IPS-NIHi7 (cell line): ENCODE data around the gene PIGU.
A peak's percentile ranks its signal among the peaks of the same experiment; 100 is the strongest.
"Not testable (repeated sequence)": the region's sequence is repeated elsewhere in the genome, so short reads cannot be mapped to it uniquely, and the experiment has no call there.

Experiments used
- DNase-seq: peaks from one replicate; pipeline ENCODE4 v3.0.0; 2012; ENCODE audit warnings: mixed read lengths; ENCODE audit errors: extremely low spot score

The PIGU gene, protein sequence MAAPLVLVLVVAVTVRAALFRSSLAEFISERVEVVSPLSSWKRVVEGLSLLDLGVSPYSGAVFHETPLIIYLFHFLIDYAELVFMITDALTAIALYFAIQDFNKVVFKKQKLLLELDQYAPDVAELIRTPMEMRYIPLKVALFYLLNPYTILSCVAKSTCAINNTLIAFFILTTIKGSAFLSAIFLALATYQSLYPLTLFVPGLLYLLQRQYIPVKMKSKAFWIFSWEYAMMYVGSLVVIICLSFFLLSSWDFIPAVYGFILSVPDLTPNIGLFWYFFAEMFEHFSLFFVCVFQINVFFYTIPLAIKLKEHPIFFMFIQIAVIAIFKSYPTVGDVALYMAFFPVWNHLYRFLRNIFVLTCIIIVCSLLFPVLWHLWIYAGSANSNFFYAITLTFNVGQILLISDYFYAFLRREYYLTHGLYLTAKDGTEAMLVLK

GRCh38 chr20:34676642-34677373 lies at the start of gene PIGU:
TSS of gene PIGU (minus strand) at chr20:34677092. CDS start at chr20:34677085, 7 bp downstream.
- peak; percentile 94 for DNase-seq

- DNase-seq, result no peak
Measured at GRCh38 chr20:34724172-34724571, 47.3 kb upstream of the PIGU start.

DNA sequence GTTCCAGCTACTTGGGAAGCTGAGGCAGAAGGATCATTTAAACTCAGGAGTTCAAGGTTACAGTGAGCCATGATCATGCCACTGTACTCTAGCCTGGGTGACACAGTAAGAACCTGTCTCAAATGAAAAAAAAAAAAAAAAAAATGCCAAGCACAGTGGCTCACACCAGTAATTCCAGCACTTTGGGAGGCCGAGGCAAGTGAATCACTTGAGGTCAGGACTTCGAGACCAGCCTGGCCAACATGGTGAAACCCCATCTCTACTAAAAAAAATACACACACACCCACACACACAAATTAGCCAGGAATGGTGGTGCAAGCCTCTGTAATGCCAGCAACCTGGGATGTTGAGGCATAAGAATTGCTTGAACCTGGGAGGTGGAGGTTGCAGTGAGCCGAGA lies 45.7 kb upstream of the PIGU start:
- DNase-seq, result not testable (repeated sequence)

DNA sequence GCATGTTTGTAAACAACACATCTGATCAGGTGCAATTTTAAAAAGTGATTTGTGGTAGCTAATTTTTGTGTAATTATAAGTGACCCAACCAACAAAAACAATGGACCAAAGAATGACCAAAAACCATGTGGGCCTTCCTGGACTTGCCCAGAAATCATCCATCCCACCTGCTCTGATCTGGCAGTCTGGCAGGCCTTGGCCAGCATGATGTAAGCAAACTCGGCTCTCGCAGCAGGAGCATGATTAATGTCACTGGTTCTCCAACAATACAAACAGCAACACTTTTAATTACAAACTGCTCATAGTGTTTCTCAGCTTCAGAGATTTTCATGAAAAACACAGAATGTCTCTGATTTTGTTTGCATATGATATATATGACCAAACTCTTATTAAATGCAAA lies 43.4 kb upstream of the PIGU start:
- DNase-seq, result no peak

DNA sequence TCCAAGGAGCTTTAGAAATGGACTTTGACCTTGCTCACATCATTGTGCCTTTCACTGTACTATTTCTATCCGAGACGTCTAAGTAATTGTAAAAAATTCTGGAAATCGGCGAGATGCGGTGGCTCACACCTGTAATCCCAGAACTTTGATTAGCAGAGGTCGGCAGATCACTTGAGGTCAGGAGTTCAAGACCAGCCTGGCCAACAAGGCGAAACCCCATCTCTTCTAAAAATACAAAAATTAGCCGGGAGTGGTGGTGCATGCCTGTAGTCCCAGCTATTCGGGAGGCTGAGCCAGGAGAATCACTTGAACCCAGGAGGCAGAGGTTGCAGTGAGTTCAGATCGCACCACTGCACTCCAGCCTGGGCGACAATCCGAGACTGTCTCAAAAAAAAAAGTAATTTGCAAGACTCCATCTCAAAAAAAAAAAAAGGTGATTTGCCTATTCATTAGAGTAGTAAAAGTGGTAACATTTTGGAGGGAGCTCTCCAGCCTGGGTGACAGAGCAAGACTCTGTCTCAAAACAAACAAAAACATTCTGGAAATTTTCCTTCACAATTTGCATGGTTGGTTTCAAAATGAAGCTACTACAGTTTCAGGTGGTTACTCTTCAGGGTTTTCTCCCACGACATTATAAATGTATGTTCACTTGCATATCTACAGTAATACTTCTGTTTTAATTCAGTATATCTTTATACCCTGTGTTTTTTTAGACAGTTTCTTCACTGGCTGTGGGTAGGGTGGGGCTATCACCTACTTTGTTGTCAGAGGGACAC lies 42.5 kb upstream of the PIGU start:
- DNase-seq, result not testable (repeated sequence)

DNA sequence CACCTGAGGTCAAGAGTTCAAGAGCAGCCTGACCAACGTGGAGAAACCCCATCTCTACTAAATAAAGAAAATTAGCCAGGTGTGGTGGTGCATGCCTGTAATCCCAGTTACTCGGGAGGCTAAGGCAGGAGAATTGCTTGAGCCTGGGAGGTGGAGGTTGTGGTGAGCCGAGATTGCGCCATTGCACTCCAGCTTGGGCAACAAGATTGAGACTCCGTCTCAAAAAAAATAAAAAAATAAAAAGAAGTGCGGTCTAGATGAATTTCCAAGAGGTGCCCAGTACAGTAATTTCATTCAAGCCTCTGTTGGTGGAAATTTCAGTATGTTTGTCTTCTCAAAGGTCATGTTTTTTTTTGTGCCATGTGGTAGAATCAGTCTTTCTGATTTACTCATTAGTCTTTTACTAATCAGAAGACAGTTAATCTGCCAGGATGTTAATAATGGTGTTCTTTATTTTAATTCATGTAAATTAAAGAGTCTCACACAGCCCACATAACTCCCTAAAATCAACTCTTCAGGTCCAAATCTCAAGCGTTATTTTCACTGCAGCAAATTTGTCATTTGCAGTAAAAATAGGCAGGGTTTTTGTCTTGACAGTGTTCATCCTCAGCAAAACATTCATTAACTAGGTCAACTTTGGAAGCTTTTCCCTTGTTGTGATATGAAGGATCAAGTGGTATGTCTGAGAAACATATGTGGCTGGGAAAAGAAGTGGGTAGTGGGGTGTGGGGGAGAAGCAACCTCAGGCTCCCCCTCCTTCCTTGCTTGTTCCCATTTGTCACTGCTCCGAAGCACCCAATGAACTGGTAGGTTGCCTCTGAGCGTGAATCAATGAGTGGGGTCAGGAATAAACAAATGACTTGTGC lies 40.6 kb upstream of the PIGU start:
- DNase-seq, result no peak

DNA sequence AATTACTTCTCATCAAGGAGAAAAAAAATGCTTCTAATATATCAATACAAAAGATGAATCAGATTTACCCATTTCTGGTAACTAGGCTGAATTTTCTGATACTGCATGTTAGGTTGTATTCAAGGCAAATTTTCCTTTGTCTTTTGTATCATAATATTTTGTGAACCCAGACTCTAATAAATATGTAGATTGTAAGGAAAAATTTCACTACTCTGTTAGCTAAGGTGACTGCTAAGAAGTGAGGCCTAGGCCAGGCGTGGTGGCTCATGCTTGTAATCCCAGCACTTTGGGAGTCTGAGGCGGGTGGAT lies 40.0 kb upstream of the PIGU start:
- no peak for DNase-seq

DNA sequence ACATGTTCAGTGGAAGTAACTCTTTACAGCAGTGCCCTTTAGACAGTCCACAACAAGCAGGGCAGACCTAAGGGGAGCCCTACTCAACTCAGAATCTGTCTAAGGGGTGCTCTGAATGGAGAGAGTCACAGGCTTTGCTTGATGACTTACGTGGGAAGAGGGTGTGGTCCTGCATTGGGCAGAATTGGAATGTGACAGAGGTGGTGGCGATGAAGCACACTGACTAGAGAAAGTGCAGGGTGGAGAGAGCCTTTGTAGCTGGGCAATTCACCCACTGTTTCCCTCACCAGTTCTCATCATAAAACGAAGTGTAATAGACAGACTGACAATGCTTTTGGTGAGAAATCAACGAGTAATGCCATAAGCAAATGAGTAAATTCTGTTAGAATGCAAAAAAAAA lies 38.5 kb upstream of the PIGU start:
- no peak for DNase-seq

GRCh38 chr20:34713944-34714515 lies 37.1 kb upstream of the PIGU start:
- DNase-seq, result not testable (repeated sequence)

DNA sequence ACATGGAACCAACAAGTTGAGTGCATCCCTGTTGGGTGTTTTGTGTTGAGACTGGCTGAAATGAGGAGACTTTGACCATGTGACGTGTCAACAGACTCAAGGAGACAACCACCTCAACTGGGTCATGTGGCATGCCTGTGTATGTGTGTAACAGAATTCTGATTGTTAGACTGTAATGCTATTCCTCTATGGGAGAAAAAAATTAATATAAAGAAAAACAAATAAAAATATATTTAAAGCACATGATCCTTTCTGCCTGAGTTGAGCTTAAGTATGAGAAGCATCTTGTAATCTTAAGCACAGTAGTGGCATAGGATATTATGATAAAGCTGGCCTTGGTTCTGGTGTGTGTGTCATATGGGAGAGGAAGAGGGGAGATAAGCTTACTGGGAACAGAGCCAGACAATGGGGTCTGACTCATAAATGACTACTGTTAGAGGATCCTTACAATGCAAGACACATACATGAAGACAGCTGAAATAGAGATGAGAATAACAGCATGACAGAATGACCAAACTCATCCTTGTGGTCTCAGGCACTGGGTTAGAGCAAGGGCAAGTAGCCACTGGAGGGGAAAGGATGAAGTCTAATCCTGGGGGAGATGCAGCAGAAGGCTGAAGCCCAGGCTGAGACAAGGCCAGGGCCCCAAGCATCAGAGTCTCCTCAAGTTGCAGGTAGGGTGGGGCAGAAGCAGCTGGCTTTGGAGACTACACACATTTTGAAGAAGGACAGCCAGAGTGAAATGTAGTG lies 36.5 kb upstream of the PIGU start:
- no peak for DNase-seq

- DNase-seq, result no peak
Measured at GRCh38 chr20:34712525-34713192, 35.8 kb upstream of the PIGU start.

GRCh38 chr20:34711813-34712430 lies 35.0 kb upstream of the PIGU start:
- DNase-seq, result no peak

GRCh38 chr20:34710861-34711574 lies 34.1 kb upstream of the PIGU start:
- DNase-seq, result no peak

- no peak for DNase-seq
Measured at GRCh38 chr20:34710568-34710839, 33.6 kb upstream of the PIGU start.

- peak; percentile 88 for DNase-seq
Measured at GRCh38 chr20:34709831-34710567, 33.1 kb upstream of the PIGU start.

DNA sequence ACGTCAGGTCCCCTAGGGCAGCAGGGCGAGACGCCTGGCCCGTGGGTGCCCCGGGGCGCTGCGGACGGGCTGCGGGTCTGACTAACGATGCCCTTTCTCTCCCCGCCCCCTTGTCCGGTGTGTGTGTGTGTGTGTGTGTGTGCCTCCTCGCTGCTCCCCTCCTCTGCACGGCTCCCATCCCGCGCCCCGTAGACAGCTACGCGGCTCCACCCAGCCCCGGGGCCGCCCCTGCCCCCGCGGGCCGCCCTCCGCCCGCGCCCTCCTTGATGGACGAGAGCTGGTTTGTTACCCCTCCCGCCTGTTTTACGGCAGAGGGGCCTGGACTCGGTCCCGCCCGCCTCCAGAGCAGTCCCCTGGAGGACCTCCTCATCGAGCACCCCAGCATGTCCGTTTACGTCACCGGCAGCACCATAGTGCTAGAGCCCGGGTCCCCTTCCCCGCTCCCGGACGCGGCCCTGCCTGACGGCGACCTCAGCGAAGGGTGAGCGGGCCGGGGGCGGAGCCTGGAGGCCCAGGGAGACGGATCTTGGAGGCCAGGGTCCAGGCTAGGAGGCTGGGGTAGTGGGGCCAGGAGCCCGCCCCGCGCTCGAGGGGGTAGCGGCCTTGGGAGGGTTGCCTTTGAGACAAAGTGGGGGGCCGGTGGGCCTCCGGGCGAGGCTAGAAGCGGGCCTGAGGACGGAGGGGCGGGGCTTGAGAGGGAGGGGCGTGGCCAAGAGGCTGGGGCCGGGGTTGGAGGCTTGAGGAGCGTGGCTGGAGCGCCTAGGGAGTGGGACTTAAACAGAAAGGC lies 32.3 kb upstream of the PIGU start:
- DNase-seq, result peak; percentile 83

GRCh38 chr20:34708621-34709043 lies 31.7 kb upstream of the PIGU start:
- peak; percentile 60 for DNase-seq
